Measurements from ENCODE around the gene KCTD14. TPM values are rescaled to one million over a fixed set of nuclear protein-coding genes. Genes with fewer than 3 reads are reported as not detected.
A peak's percentile ranks its signal among the peaks of the same experiment; 100 is the strongest.
"Not testable (repeated sequence)": the region's sequence is repeated elsewhere in the genome, so short reads cannot be mapped to it uniquely, and the experiment has no call there.

Gene KCTD14
- total and polyA plus RNA-seq, 12 donors, result 9.5 to 84.7 (median 27.8) TPM

- H3K9me3 ChIP-seq (replicated peaks in 1 of 3), result no peaks in the 10 kb centered on the region
- H3K36me3 ChIP-seq (replicated peaks in 1 of 2), result no peaks in the 10 kb centered on the region
- no peaks in the 10 kb centered on the region for H3K27me3 ChIP-seq
- no peak overlapping the region for H3K4me3 ChIP-seq
- WGBS, 4 donors, result 52 to 56% (median 54%) methylated on average over 4 of the region's 4 CpGs
- H3K4me1 ChIP-seq (replicated peaks in 1 of 2), result peaks cover 22 to 23% of the 10 kb centered on the region in 2 donors
- TF ChIP-seq CTCF (IDR thresholded peaks at IDR 0.05) (no peak), POLR2A (IDR thresholded peaks at IDR 0.05) (no peak)
- H3K27ac ChIP-seq, result no peak overlapping the region
- DNase-seq, result no peak
- intact Hi-C loops (cut with DNase I), result no loop called here
These were observed 10.0 kb upstream of the KCTD14 start for GRCh38 chr11:78033040-78033439.

- Histone ChIP-seq H3K9me3 (replicated peaks in 1 of 3) (no peaks in the 10 kb centered on the region), H3K27me3 (no peaks in the 10 kb centered on the region), H3K4me3 (no peak overlapping the region), H3K4me1 (replicated peaks in 1 of 2) (peaks cover 22 to 23% of the 10 kb centered on the region in 2 donors), H3K36me3 (replicated peaks in 1 of 2) (no peaks in the 10 kb centered on the region), H3K27ac (peak overlapping the region in 1 of 5 donors; percentile 1)
- intact Hi-C loops (cut with DNase I), result no loop called here
- no peak for TF ChIP-seq POLR2A (IDR thresholded peaks at IDR 0.05)
- no peak for TF ChIP-seq CTCF (IDR thresholded peaks at IDR 0.05)
- peak in 5 of 7 donors; percentile 33 to 77 (median 66) for DNase-seq
These were observed 9.0 kb upstream of the KCTD14 start for GRCh38 chr11:78032090-78032489.

- no peak overlapping the region for H3K27ac ChIP-seq
- WGBS, 4 donors, result 84 to 100% (median 94%) methylated on average over 3 of the region's 3 CpGs
- TF ChIP-seq POLR2A (IDR thresholded peaks at IDR 0.05) (no peak), CTCF (IDR thresholded peaks at IDR 0.05) (no peak)
- no peaks in the 10 kb centered on the region for H3K36me3 ChIP-seq (replicated peaks in 1 of 2)
- DNase-seq, result no peak
- intact Hi-C loops (cut with DNase I), result no loop called here
- no peaks in the 10 kb centered on the region for H3K9me3 ChIP-seq (replicated peaks in 1 of 3)
- no peak overlapping the region for H3K4me3 ChIP-seq
- H3K27me3 ChIP-seq, result no peaks in the 10 kb centered on the region
- peaks cover 22 to 23% of the 10 kb centered on the region in 2 donors for H3K4me1 ChIP-seq (replicated peaks in 1 of 2)
These were observed 8.6 kb upstream of the KCTD14 start for GRCh38 chr11:78031629-78032028.

GRCh38 chr11:78030429-78031325, 7.6 kb upstream of the KCTD14 start:
- Histone ChIP-seq H3K9me3 (replicated peaks in 1 of 3) (no peaks in the 10 kb centered on the region), H3K27me3 (no peaks in the 10 kb centered on the region), H3K36me3 (replicated peaks in 1 of 2) (no peaks in the 10 kb centered on the region), H3K4me3 (no peak overlapping the region), H3K4me1 (replicated peaks in 1 of 2) (peaks cover 22 to 23% of the 10 kb centered on the region in 2 donors), H3K27ac (peak overlapping the region in 2 of 5 donors; percentile 28 to 36)
- intact Hi-C loops (cut with DNase I), result no loop called here
- no peak for TF ChIP-seq POLR2A (IDR thresholded peaks at IDR 0.05)
- no peak for TF ChIP-seq CTCF (IDR thresholded peaks at IDR 0.05)
- peak; percentile 70 to 85 (median 79) for DNase-seq
- 22 to 28% (median 24%) methylated on average over 5 to 7 of the region's 7 CpGs for WGBS, 4 donors

GRCh38 chr11:78028423-78028822, 5.3 kb upstream of the KCTD14 start:
- intact Hi-C loops (cut with DNase I); H3K27me3 ChIP-seq; H3K36me3 ChIP-seq (replicated peaks in 1 of 2); H3K4me3 ChIP-seq; H3K27ac ChIP-seq; H3K9me3 ChIP-seq (replicated peaks in 1 of 3): not testable (repeated sequence)
- 71 to 82% (median 78%) methylated on average over 9 of the region's 9 CpGs for WGBS, 4 donors
- peaks cover 22 to 26% of the 10 kb centered on the region in 2 donors for H3K4me1 ChIP-seq (replicated peaks in 1 of 2)
- DNase-seq, result peak in 1 of 7 donors; percentile 33

All from adrenal gland (tissue), 12 donors.